Stomach (tissue), 9 donors: ENCODE measurements around the gene PKD1L1. TPM values are rescaled to one million over a fixed set of nuclear protein-coding genes. Genes with fewer than 3 reads are reported as not detected.
"Not testable (repeated sequence)": the region's sequence is repeated elsewhere in the genome, so short reads cannot be mapped to it uniquely, and the experiment has no call there.

Experiments
- DNase-seq, 2 donors: peaks; one replicate each; pipeline versions ENCODE4 v3.0.0 to v3.0.0-alpha.2; 2013 to 2019
- H3K27ac ChIP-seq, 5 donors: fragments of 200-600 bp in 4 of 5; sonication (generic) in 4 of 5; one replicate each; pipeline ENCODE4 v1.5.1; 2013 to 2019; ENCODE audit warnings: mild to moderate bottlenecking in 1 of 5, moderate library complexity in 1 of 5
- H3K27me3 ChIP-seq, 3 donors: fragments of 200-600 bp; sonication (generic); one replicate each; pipeline ENCODE4 v1.5.1; 2017 to 2019; ENCODE audit warnings: mixed run types in 1 of 3
- H3K36me3 ChIP-seq, 4 donors: fragments of 200-600 bp; sonication (generic); 1 replicate in 3 of 4; 2 replicates in 1 of 4; pipeline ENCODE4 v1.5.1; 2016 to 2019
- H3K4me1 ChIP-seq, 4 donors: fragments of 200-600 bp; sonication (generic); one replicate each; pipeline ENCODE4 v1.5.1; 2016 to 2019
- H3K4me3 ChIP-seq, 4 donors: fragments of 200-600 bp; sonication (generic) in 3 of 4; one replicate each; pipeline ENCODE4 v1.5.1; 2016 to 2019; ENCODE audit warnings: mild to moderate bottlenecking in 1 of 4
- H3K9me3 ChIP-seq, 4 donors: fragments of 200-600 bp; sonication (generic); one replicate each; pipeline ENCODE4 v1.5.1; 2016 to 2019
- EP300 ChIP-seq: sonication (generic); formaldehyde crosslinking; IDR thresholded peaks from one replicate; pipeline ENCODE4 v1.6.1; 2017; ENCODE audit warnings: antibody characterized with exemption
- POLR2A ChIP-seq, 4 donors: fragments of 450-650 bp; IDR thresholded peaks; one replicate each; pipeline ENCODE4 v1.6.1; 2016; ENCODE audit warnings: antibody characterized with exemption in 4 of 4, control low read depth in 2 of 4, mild to moderate bottlenecking in 1 of 4, moderate library complexity in 1 of 4
- POLR2AphosphoS5 ChIP-seq, 3 donors: sonication (generic); formaldehyde crosslinking; IDR thresholded peaks; one replicate each; pipeline ENCODE4 v1.6.1; 2016; ENCODE audit warnings: antibody characterized with exemption in 3 of 3
- WGBS, 5 donors: extraction: QIAGEN DNeasy Blood & Tissue Kit in 3 of 5; methylation state at CpG; one replicate each; pipeline versions ENCODE4 v1.1.5 to v1.1.7; 2013 to 2018; 5-methylcytosine and 5-hydroxymethylcytosine counted together
- intact Hi-C: fragments of 100-400 bp; cut with DNase I; formaldehyde crosslinking; loops from one replicate; pipeline ENCODE4 v1.15.1; 2023; ENCODE audit warnings: low total_unique reads
- polyA plus RNA-seq, 3 donors: library from polyadenylated mRNA; stranded (reverse); fragments of 200-250 nt; gene quantifications; one replicate each; pipeline ENCODE4 v1.2.3, GENCODE V29; 2013
- total RNA-seq, 5 donors: library from RNA; depleted of rRNA; stranded (reverse); fragments of >200 nt; gene quantifications; one replicate each; pipeline versions ENCODE4 v1.1.0 to v1.2.3, GENCODE V29; 2014 to 2016
- TF ChIP-seq, protein P1 (sequence below), 7 experiments: fragments of 450-650 bp in 4 of 7; fragments of 200-600 bp in 3 of 7; sonication (generic) in 3 of 7; IDR thresholded peaks; one replicate each; pipeline ENCODE4 v1.5.1; 2016 to 2019; ENCODE audit warnings: antibody characterized with exemption in 7 of 7, control low read depth in 2 of 7, mild to moderate bottlenecking in 1 of 7
- donor health status: healthy with polysubstance abuse.
- donor health status: Bipolar disorder and iron deficiency.
- donor health status: healthy.

PKD1L1 gene
- total and polyA plus RNA-seq, 8 donors, result under 0.01 to 1.2 (median 0.10) TPM; not detected in 2

DNA sequence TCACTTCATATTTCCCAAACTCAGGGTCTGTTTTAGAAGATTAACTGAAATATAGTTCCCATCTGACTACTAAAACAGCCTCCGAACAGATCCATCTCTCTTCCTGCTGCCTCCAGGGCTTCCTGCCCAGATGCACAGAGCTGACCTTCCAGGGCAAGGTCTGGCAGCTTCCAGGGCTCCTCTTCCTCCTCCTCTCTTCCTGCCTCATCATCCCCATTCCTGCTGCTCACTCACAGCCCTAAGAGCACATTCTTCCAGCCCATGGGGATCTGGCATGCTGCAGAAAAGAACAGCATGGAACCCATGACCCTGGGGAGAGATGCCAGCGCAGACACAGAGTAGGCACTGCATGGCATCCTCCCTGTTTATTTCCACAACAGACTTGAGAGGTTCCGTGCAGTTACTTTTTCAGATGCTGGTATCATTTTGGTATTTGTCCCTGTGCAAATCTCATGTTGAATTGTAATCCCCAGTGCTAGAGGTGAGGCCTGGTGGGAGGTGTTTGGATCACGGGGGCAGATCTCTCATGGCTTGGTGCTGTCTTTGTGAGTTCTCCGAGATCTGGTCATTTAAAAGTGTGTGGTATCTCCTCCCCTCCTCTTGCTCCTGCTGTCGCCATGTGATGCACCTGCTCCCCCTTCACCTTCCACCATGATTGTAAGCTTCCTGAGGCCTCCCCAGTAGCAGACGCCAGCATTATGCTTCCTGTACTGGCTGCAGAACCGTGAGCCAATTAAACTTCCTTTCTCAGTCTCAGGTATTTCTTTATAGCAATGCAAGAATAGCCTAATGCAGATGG is 4.4 kb downstream of the PKD1L1 start:
- WGBS, 5 donors, result 83 to 88% (median 87%) methylated on average over 8 of the region's 8 CpGs
- intact Hi-C loops, result loop anchor here (5.0 kb wide), 1 partner anchor 168 kb away; no protein-coding TSS in a partner anchor
- Histone ChIP-seq H3K9me3 (no peaks in the 10 kb centered on the region), H3K36me3 (no peaks in the 10 kb centered on the region), H3K4me1 (peaks cover 0 to 15% (median 4%) of the 10 kb centered on the region in 4 donors), H3K27me3 (no peaks in the 10 kb centered on the region), H3K27ac (no peak overlapping the region), H3K4me3 (no peak overlapping the region)
- TF ChIP-seq POLR2A (IDR thresholded peaks at IDR 0.05) (no peak), EP300 (no peak), POLR2AphosphoS5 (IDR thresholded peaks at IDR 0.05) (no peak)
- TF ChIP-seq, protein P1, sequence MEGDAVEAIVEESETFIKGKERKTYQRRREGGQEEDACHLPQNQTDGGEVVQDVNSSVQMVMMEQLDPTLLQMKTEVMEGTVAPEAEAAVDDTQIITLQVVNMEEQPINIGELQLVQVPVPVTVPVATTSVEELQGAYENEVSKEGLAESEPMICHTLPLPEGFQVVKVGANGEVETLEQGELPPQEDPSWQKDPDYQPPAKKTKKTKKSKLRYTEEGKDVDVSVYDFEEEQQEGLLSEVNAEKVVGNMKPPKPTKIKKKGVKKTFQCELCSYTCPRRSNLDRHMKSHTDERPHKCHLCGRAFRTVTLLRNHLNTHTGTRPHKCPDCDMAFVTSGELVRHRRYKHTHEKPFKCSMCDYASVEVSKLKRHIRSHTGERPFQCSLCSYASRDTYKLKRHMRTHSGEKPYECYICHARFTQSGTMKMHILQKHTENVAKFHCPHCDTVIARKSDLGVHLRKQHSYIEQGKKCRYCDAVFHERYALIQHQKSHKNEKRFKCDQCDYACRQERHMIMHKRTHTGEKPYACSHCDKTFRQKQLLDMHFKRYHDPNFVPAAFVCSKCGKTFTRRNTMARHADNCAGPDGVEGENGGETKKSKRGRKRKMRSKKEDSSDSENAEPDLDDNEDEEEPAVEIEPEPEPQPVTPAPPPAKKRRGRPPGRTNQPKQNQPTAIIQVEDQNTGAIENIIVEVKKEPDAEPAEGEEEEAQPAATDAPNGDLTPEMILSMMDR (IDR thresholded peaks at IDR 0.05), result no peak
- no peak for DNase-seq

DNA sequence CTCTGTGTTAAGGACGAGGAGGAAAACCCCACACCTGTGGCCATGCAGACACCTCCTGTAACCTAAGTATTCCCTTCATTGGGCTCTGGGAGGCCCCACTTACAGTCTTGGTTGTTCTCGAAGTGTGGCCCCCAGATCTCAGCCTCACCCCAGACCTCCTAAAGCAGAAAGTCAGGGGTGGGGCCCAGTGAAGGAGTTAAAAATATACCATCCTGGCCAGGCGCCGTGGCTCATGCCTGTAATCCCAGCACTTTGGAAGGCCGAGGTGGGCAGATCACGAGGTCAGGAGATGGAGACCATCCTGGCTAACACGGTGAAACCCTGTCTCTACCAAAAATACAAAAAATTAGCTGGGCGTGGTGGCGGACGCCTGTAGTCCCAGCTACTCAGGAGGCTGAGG is 5.6 kb downstream of the PKD1L1 start:
- 80 to 95% (median 90%) methylated on average over 10 of the region's 10 CpGs for WGBS, 5 donors
- intact Hi-C loops, result loop anchor here (5.0 kb wide), 1 partner anchor 170 kb away; no protein-coding TSS in a partner anchor
- not testable (repeated sequence) for H3K27me3 ChIP-seq, H3K4me3 ChIP-seq, H3K9me3 ChIP-seq, H3K36me3 ChIP-seq, DNase-seq
- peaks cover 0 to 15% (median 4%) of the 10 kb centered on the region in 4 donors for H3K4me1 ChIP-seq
- H3K27ac ChIP-seq, result peak overlapping the region in 1 of 5 donors; percentile 29

DNA sequence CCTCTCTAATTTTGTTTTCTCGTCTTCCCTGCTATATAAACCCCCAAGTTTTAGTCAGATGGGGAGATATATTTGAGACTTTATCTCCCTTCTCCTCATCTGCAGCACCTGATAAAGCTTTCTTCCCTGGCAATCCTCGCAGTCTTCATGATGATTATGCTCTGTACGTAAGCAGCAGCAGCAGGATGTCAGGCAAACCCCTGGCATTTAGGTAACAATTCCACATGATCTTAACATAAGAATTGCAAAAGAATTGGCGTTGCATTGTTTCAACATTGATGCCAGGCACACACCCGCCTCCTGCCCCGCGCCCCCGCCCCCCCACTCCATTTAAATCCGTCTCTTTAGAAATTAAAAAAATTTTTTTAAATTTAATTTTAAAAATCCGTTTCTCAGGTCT is 6.1 kb downstream of the PKD1L1 start:
- Histone ChIP-seq H3K9me3 (no peaks in the 10 kb centered on the region), H3K27ac (peak overlapping the region in 4 of 5 donors; percentile 29 to 79 (median 64)), H3K27me3 (no peaks in the 10 kb centered on the region), H3K4me1 (peaks cover 0 to 15% (median 2%) of the 10 kb centered on the region in 4 donors), H3K36me3 (no peaks in the 10 kb centered on the region), H3K4me3 (no peak overlapping the region)
- no peak for DNase-seq
- 70 to 87% (median 83%) methylated on average over 10 of the region's 10 CpGs for WGBS, 5 donors
- TF ChIP-seq EP300 (no peak), POLR2AphosphoS5 (IDR thresholded peaks at IDR 0.05) (no peak)
- TF ChIP-seq, protein P1 (IDR thresholded peaks at IDR 0.05), result no peak
- intact Hi-C loops, result loop anchor here (5.0 kb wide), 1 partner anchor 170 kb away; no protein-coding TSS in a partner anchor

GRCh38 chr7:47941136-47941844 is 7.0 kb downstream of the PKD1L1 start:
- DNase-seq, result no peak
- H3K27ac ChIP-seq, result peak overlapping the region; percentile 36 to 79 (median 68)
- peaks cover 0 to 15% (median 2%) of the 10 kb centered on the region in 4 donors for H3K4me1 ChIP-seq
- no peaks in the 10 kb centered on the region for H3K36me3 ChIP-seq
- WGBS, 5 donors, result 59 to 65% (median 64%) methylated on average over 8 to 9 of the region's 9 CpGs
- H3K4me3 ChIP-seq, result no peak overlapping the region
- intact Hi-C loops, result loop anchor here (5.0 kb wide), 1 partner anchor 171 kb away; no protein-coding TSS in a partner anchor
- no peaks in the 10 kb centered on the region for H3K27me3 ChIP-seq
- H3K9me3 ChIP-seq, result no peaks in the 10 kb centered on the region
- TF ChIP-seq, protein P1 (IDR thresholded peaks at IDR 0.05), result no peak
- TF ChIP-seq POLR2A (IDR thresholded peaks at IDR 0.05) (no peak), POLR2AphosphoS5 (IDR thresholded peaks at IDR 0.05) (peak in 1 of 3 donors; percentile 18), EP300 (no peak)
